H1 (cell line): ENCODE measurements around the gene GJD3. TPM values are rescaled to one million over a fixed set of nuclear protein-coding genes. Genes with fewer than 3 reads are reported as not detected.

ENCODE experiments used
- CTCF ChIA-PET: fragments of 300-600 bp; sonication (Branson Sonifier 250); formaldehyde crosslinking; loops from one replicate; lab custom pipeline; 2021; ENCODE audit not compliant: partially characterized antibody; lab: Charles Lee
- POLR2A ChIA-PET: fragments of 300-600 bp; sonication (Branson Sonifier 250); formaldehyde crosslinking; loops from one replicate; lab custom pipeline; 2021; ENCODE audit warnings: inconsistent platforms; ENCODE audit not compliant: partially characterized antibody; lab: Charles Lee
- DNase-seq, 2 experiments: peaks; one replicate each; pipeline versions ENCODE4 v3.0.0 to v3.0.0-alpha.2; 2010 to 2022; ENCODE audit warnings: low spot score in 2 of 2, low read depth in 1 of 2, mixed read lengths in 1 of 2
- FAIRE-seq: peaks from 2 replicates; lab custom pipeline; 2011; peaks lifted over from hg19 to GRCh38; lab: Jason Lieb, UNC
- H2AFZ ChIP-seq: 2 replicates; pipeline ENCODE4 v1.8.1; 2012; ENCODE audit warnings: low read length, inconsistent platforms
- H2AK5ac ChIP-seq: 2 replicates; pipeline ENCODE4 v1.6.1; 2013; ENCODE audit warnings: low read depth, low read length
- H2BK120ac ChIP-seq: replicated peaks from 2 replicates; pipeline ENCODE3; 2013; ENCODE audit warnings: low read depth, low read length, inconsistent platforms
- H2BK12ac ChIP-seq: 2 replicates; pipeline ENCODE4 v1.6.1; 2013; ENCODE audit warnings: low read depth, low read length
- H2BK15ac ChIP-seq: 2 replicates; pipeline ENCODE4 v1.6.1; 2013; ENCODE audit warnings: low read length
- H2BK20ac ChIP-seq: 2 replicates; pipeline ENCODE4 v1.6.1; 2013; ENCODE audit warnings: low read length
- H2BK5ac ChIP-seq: 2 replicates; pipeline ENCODE4 v1.6.1; 2013; ENCODE audit warnings: low read depth, low read length
- H3K14ac ChIP-seq: 2 replicates; pipeline ENCODE4 v1.6.1; 2013; ENCODE audit warnings: inconsistent platforms; ENCODE audit not compliant: insufficient read length
- H3K18ac ChIP-seq: 2 replicates; pipeline ENCODE4 v1.6.1; 2013; ENCODE audit warnings: low read length; ENCODE audit errors: extremely low read depth
- H3K23ac ChIP-seq: 2 replicates; pipeline ENCODE4 v1.6.1; 2013; ENCODE audit warnings: inconsistent platforms; ENCODE audit not compliant: insufficient read length
- H3K23me2 ChIP-seq: 2 replicates; pipeline ENCODE4 v1.6.1; 2013; ENCODE audit warnings: low read depth, low read length
- H3K27ac ChIP-seq: 2 replicates; pipeline ENCODE4 v1.6.1; 2011; ENCODE audit warnings: low read depth, low read length, inconsistent platforms
- H3K27me3 ChIP-seq, 4 experiments: replicated peaks in 1 of 4; 1 replicate in 1 of 4; 2 replicates in 3 of 4; pipeline versions ENCODE4 v1.6.1 to v1.8.1; 2011 to 2013; ENCODE audit warnings: low read length in 3 of 4, mild to moderate bottlenecking in 3 of 4, inconsistent platforms in 2 of 4, mixed read lengths in 2 of 4, moderate library complexity in 1 of 4; ENCODE audit not compliant: control insufficient read depth in 3 of 4, insufficient read depth in 3 of 4; ENCODE audit errors: extremely low read depth in 1 of 4
- H3K36me3 ChIP-seq, 4 experiments: 2 replicates each; pipeline versions ENCODE4 v1.6.1 to v1.8.1; 2011 to 2013; ENCODE audit warnings: mild to moderate bottlenecking in 4 of 4, low read length in 3 of 4, moderate library complexity in 2 of 4, control low read depth in 1 of 4, inconsistent platforms in 1 of 4; ENCODE audit not compliant: insufficient read depth in 4 of 4, control insufficient read depth in 2 of 4
- H3K4ac ChIP-seq: replicated peaks from 2 replicates; pipeline ENCODE3; 2013; ENCODE audit warnings: low read length, low read depth, mixed read lengths, inconsistent platforms; ENCODE audit not compliant: insufficient read length
- H3K4me1 ChIP-seq, 4 experiments: replicated peaks in 1 of 4; 1 replicate in 1 of 4; 2 replicates in 3 of 4; pipeline versions ENCODE4 v1.6.1 to v1.8.1; 2011 to 2013; ENCODE audit warnings: low read length in 3 of 4, inconsistent platforms in 2 of 4, mixed read lengths in 1 of 4; ENCODE audit not compliant: insufficient read depth in 4 of 4, control insufficient read depth in 3 of 4
- H3K4me2 ChIP-seq, 2 experiments: 2 replicates each; pipeline versions ENCODE4 v1.6.1 to v1.8.1; 2011 to 2013; ENCODE audit warnings: low read depth in 2 of 2, low read length in 2 of 2, control low read depth in 1 of 2, inconsistent platforms in 1 of 2, mild to moderate bottlenecking in 1 of 2; ENCODE audit not compliant: insufficient read depth in 1 of 2
- H3K4me3 ChIP-seq, 4 experiments: fragments of 200-600, 300-600 bp in 1 of 4; sonication (generic), shearing (Covaris generic), sonication (Bioruptor Twin) in 1 of 4; 2 replicates each; pipeline versions ENCODE4 v1.5.1 to v1.8.1; 2011 to 2016; ENCODE audit warnings: low read length in 4 of 4, low read depth in 3 of 4, control low read depth in 2 of 4, inconsistent platforms in 2 of 4, mild to moderate bottlenecking in 2 of 4, mixed read lengths in 1 of 4, moderate library complexity in 1 of 4; ENCODE audit not compliant: insufficient read depth in 2 of 4; ENCODE audit errors: extremely low read depth in 1 of 4
- H3K56ac ChIP-seq: replicated peaks from 2 replicates; pipeline ENCODE3; 2013; ENCODE audit warnings: low read depth, mild to moderate bottlenecking, mixed read lengths, low read length, inconsistent platforms; ENCODE audit not compliant: insufficient read length
- H3K79me1 ChIP-seq: 2 replicates; pipeline ENCODE4 v1.6.1; 2013; ENCODE audit warnings: low read depth, low read length, control low read depth
- H3K79me2 ChIP-seq, 2 experiments: 2 replicates each; pipeline versions ENCODE4 v1.6.1 to v1.8.1; 2012 to 2013; ENCODE audit warnings: low read length in 2 of 2, mild to moderate bottlenecking in 2 of 2, inconsistent platforms in 1 of 2; ENCODE audit not compliant: insufficient read depth in 2 of 2, control insufficient read depth in 1 of 2
- H3K9ac ChIP-seq, 4 experiments: replicated peaks in 1 of 4; 1 replicate in 1 of 4; 2 replicates in 3 of 4; pipeline versions ENCODE4 v1.6.1 to v1.8.1; 2011 to 2013; ENCODE audit warnings: low read depth in 3 of 4, low read length in 3 of 4, control low read depth in 2 of 4, mild to moderate bottlenecking in 2 of 4, moderate library complexity in 2 of 4, inconsistent platforms in 1 of 4; ENCODE audit errors: extremely low read depth in 1 of 4
- H3K9me3 ChIP-seq, 2 experiments: 2 replicates each; pipeline versions ENCODE4 v1.6.1 to v1.8.1; 2012 to 2013; ENCODE audit warnings: mild to moderate bottlenecking in 2 of 2, moderate library complexity in 2 of 2, control low read depth in 1 of 2, inconsistent platforms in 1 of 2, low read depth in 1 of 2, low read length in 1 of 2, mixed read lengths in 1 of 2; ENCODE audit not compliant: insufficient read depth in 2 of 2
- H4K20me1 ChIP-seq, 2 experiments: replicated peaks in 1 of 2; 2 replicates each; pipeline versions ENCODE3 to v1.8.1; 2011 to 2013; ENCODE audit warnings: inconsistent platforms in 2 of 2, low read length in 2 of 2, mild to moderate bottlenecking in 1 of 2; ENCODE audit not compliant: insufficient read depth in 2 of 2, control insufficient read depth in 1 of 2
- H4K5ac ChIP-seq: 2 replicates; pipeline ENCODE4 v1.6.1; 2013; ENCODE audit warnings: low read length, low read depth, mixed read lengths, inconsistent platforms; ENCODE audit not compliant: insufficient read length
- H4K8ac ChIP-seq: 2 replicates; pipeline ENCODE4 v1.8.0; 2013; ENCODE audit warnings: mild to moderate bottlenecking, moderate library complexity, low read length, inconsistent platforms; ENCODE audit not compliant: insufficient read depth; ENCODE audit errors: extremely low read depth
- H4K91ac ChIP-seq: replicated peaks from 2 replicates; pipeline ENCODE3; 2013; ENCODE audit warnings: low read length, mixed read lengths, inconsistent platforms; ENCODE audit not compliant: insufficient read length
- CREB1 ChIP-seq: IDR thresholded peaks from 2 replicates; pipeline ENCODE4 v1.6.1; 2012; ENCODE audit warnings: inconsistent platforms
- GABPA ChIP-seq: IDR thresholded peaks from 2 replicates; pipeline ENCODE4 v1.6.1; 2011; ENCODE audit warnings: mild to moderate bottlenecking, low read length, moderate library complexity, borderline replicate concordance; ENCODE audit not compliant: insufficient read depth
- SP2 ChIP-seq: IDR thresholded peaks from 2 replicates; pipeline ENCODE4 v1.6.1; 2012; ENCODE audit warnings: mild to moderate bottlenecking, low read length, inconsistent platforms
- SRF ChIP-seq: IDR thresholded peaks from 2 replicates; pipeline ENCODE4 v1.6.1; 2011; ENCODE audit warnings: mild to moderate bottlenecking, low read depth, low read length, moderate library complexity
- TAF1 ChIP-seq: IDR thresholded peaks from 2 replicates; pipeline ENCODE4 v1.6.1; 2011; ENCODE audit warnings: mild to moderate bottlenecking, low read depth, low read length
- WGBS, 2 experiments: shearing (Covaris generic) in 1 of 2; methylation state at CpG; one replicate each; pipeline versions ENCODE4 v1.1.6 to v1.1.7; 2013 to 2015; ENCODE audit warnings: low lambda C conversion rate in 2 of 2, mixed read lengths in 2 of 2, inconsistent platforms in 1 of 2, low coverage in 1 of 2, missing lambda C conversion rate in 1 of 2; ENCODE audit not compliant: insufficient replicate concordance in 2 of 2, insufficient coverage in 1 of 2, insufficient read length in 1 of 2; ENCODE audit errors: extremely low coverage in 1 of 2, missing lambda C conversion rate in 1 of 2; 5-methylcytosine and 5-hydroxymethylcytosine counted together
- polyA plus RNA-seq, 7 experiments: library from polyadenylated mRNA; depleted of rRNA in 3 of 7; stranded (reverse) in 5 of 7; unstranded in 2 of 7; fragments of >200 nt in 5 of 7; fragments of 200-250 nt in 2 of 7; gene quantifications; 1 replicate in 5 of 7; 2 replicates in 1 of 7; 4 replicates in 1 of 7; pipeline versions ENCODE4 v1.2.1 to v1.2.3, GENCODE V29; 2011 to 2013; ENCODE audit warnings: missing spikeins in 2 of 7, mixed read lengths in 2 of 7
- total RNA-seq: library from RNA; stranded (reverse); fragmentation: NEBNext Ultra II Directional; extraction: Animal tissue kit (Norgen Biotek cat#: 25700); gene quantifications from 2 replicates; pipeline ENCODE4 v1.2.1, GENCODE V29; 2021

GJD3 gene
- total and polyA plus RNA-seq, 2 of the 8 experiments (the other 6 are each of a cell fraction or from before 2014, with no cell fraction given): 0.53 to 1.9 TPM

- CTCF ChIA-PET: interaction anchor here (30.8 kb wide), 1 partner anchor 20 kb away, joined by 1198 read pairs; the partner anchor contains the start of gene RARA
- H3K79me1 ChIP-seq: no peaks in the 10 kb centered on the region
- no peak overlapping the region for H2BK20ac ChIP-seq
- no peak overlapping the region for H4K8ac ChIP-seq
- peaks cover 4 to 8% (median 7%) of the 10 kb centered on the region in 4 experiments; a peak in 6 of 7 replicates for H3K4me1 ChIP-seq
- H3K56ac ChIP-seq: no peak overlapping the region
- H4K5ac ChIP-seq: no peak overlapping the region
- H3K27me3 ChIP-seq: peaks cover 8 to 58% (median 37%) of the 10 kb centered on the region in 4 experiments
- H2BK120ac ChIP-seq: no peak overlapping the region
- DNase-seq (no peak), FAIRE-seq (no peak)
- H3K4me3 ChIP-seq: no peak overlapping the region
- no peak overlapping the region for H3K9ac ChIP-seq
- no peak overlapping the region for H4K91ac ChIP-seq
- H3K4me2 ChIP-seq: no peak overlapping the region
- H3K18ac ChIP-seq: no peak overlapping the region
- H3K36me3 ChIP-seq: no peaks in the 10 kb centered on the region
- 92% methylated on average over 5 of the region's 5 CpGs; no CpG with 5 or more reads in 1 of the 2 experiments for WGBS, 2 experiments
- H3K14ac ChIP-seq: no peak overlapping the region
- H3K23me2 ChIP-seq: peaks cover 16% of the 10 kb centered on the region; the same call in 1 of the 2 replicates
- POLR2A ChIA-PET: interaction anchor here (27.8 kb wide), 1 partner anchor 35 kb away, joined by 570 read pairs; the partner anchor contains the start of genes CDC6 and RARA
- H2BK5ac ChIP-seq: no peak overlapping the region
- no peak overlapping the region for H2BK12ac ChIP-seq
- H4K20me1 ChIP-seq: peaks cover 16 to 31% of the 10 kb centered on the region in 2 experiments
- no peak overlapping the region for H3K27ac ChIP-seq
- H2AFZ ChIP-seq: no peak overlapping the region
- H2BK15ac ChIP-seq: no peak overlapping the region
- H3K79me2 ChIP-seq: no peaks in the 10 kb centered on the region
- no peak for TF ChIP-seq TAF1
- no peak for TF ChIP-seq GABPA
- TF ChIP-seq SRF: no peak
- no peak for TF ChIP-seq SP2
- no peak for TF ChIP-seq CREB1
- no peak overlapping the region for H3K4ac ChIP-seq
- H3K23ac ChIP-seq: no peak overlapping the region
- H2AK5ac ChIP-seq: no peak overlapping the region
- no peaks in the 10 kb centered on the region for H3K9me3 ChIP-seq
These were observed 26.5 kb downstream of the GJD3 start for GRCh38 chr17:40338058-40338457.
